GM12878 (cell line): ENCODE data around the gene CELF2. TPM values are rescaled to one million over a fixed set of nuclear protein-coding genes. Genes with fewer than 3 reads are reported as not detected.

Experiments
- ATAC-seq: fragments of 200-7000 bp; cut with Tn5 transposase; 3 replicates; pipeline ENCODE4 v1.9.1; 2020; ENCODE audit warnings: mild to moderate bottlenecking, moderate library complexity
- BruUV-seq: library from RNA; stranded (reverse); fragments of 400-500 nt; replicated peaks from 2 replicates; lab custom pipeline; 2021; lab: Mats Ljungman, UMichigan
- CTCF ChIA-PET: fragments of 300-600 bp; sonication (Branson Sonifier 250); formaldehyde crosslinking; extraction: SDS; loops from one replicate; lab custom pipeline; 2021; ENCODE audit warnings: inconsistent platforms; lab: Yijun Ruan, JAX
- POLR2A ChIA-PET: fragments of 350-600 bp; formaldehyde crosslinking; extraction: SDS; loops from one replicate; lab custom pipeline; 2021; ENCODE audit warnings: inconsistent platforms; lab: Charles Lee
- RAD21 ChIA-PET: fragments of 300-600 bp; sonication (Branson Sonifier 250); formaldehyde crosslinking; loops from one replicate; lab custom pipeline; 2023; ENCODE audit warnings: antibody characterized with exemption; ENCODE audit not compliant: unreplicated experiment; lab: Charles Lee
- SMC1A ChIA-PET: fragments of 300-600 bp; sonication (Branson Sonifier 250); formaldehyde crosslinking; loops from one replicate; lab custom pipeline; 2023; ENCODE audit not compliant: unreplicated experiment, uncharacterized antibody; lab: Charles Lee
- DNase-seq: peaks from one replicate; pipeline ENCODE4 v3.0.0-alpha.2; 2011; ENCODE audit warnings: low read depth, low spot score
- FAIRE-seq: peaks from 3 replicates; lab custom pipeline; 2011; peaks lifted over from hg19 to GRCh38; lab: Jason Lieb, UNC
- H2AFZ ChIP-seq: 2 replicates; pipeline ENCODE4 v1.6.0; 2011; ENCODE audit warnings: low read depth, low read length, control low read depth; ENCODE audit not compliant: control insufficient read depth
- H3K27ac ChIP-seq: 2 replicates; pipeline ENCODE4 v1.5.1; 2011; ENCODE audit warnings: control low read depth; ENCODE audit not compliant: control insufficient read depth, insufficient read depth
- H3K27me3 ChIP-seq, 2 experiments: replicated peaks in 1 of 2; 2 replicates each; pipeline versions ENCODE4 v1.6.0 to v1.6.1; 2011; ENCODE audit warnings: low read length in 1 of 2; ENCODE audit not compliant: control insufficient read depth in 2 of 2, insufficient read depth in 2 of 2
- H3K36me3 ChIP-seq, 2 experiments: 2 replicates each; pipeline ENCODE4 v1.5.1; 2011; ENCODE audit warnings: low read length in 1 of 2; ENCODE audit not compliant: control insufficient read depth in 2 of 2, insufficient read depth in 2 of 2
- H3K4me1 ChIP-seq: 2 replicates; pipeline ENCODE4 v1.6.1; 2011; ENCODE audit warnings: mild to moderate bottlenecking, low read length, moderate library complexity, mixed read lengths; ENCODE audit not compliant: control insufficient read depth, insufficient read depth
- H3K4me2 ChIP-seq: 2 replicates; pipeline ENCODE4 v1.6.0; 2011; ENCODE audit warnings: control low read depth; ENCODE audit not compliant: control insufficient read depth, insufficient read depth
- H3K4me3 ChIP-seq: fragments of 200-600 bp; sonication (generic); 2 replicates; pipeline ENCODE4 v1.5.1; 2016
- H3K79me2 ChIP-seq: 2 replicates; pipeline ENCODE4 v1.6.0; 2011; ENCODE audit warnings: low read length; ENCODE audit not compliant: control insufficient read depth, insufficient read depth
- H3K9ac ChIP-seq: 2 replicates; pipeline ENCODE4 v1.8.0; 2011; ENCODE audit warnings: low read length, control low read depth, mixed read lengths; ENCODE audit not compliant: control insufficient read depth, insufficient read depth
- H3K9me3 ChIP-seq: replicated peaks from 3 replicates; pipeline ENCODE4 v1.5.1; 2011; ENCODE audit warnings: mild to moderate bottlenecking, low read length; ENCODE audit not compliant: control insufficient read depth, insufficient read depth
- H4K20me1 ChIP-seq: 2 replicates; pipeline ENCODE4 v1.6.0; 2011; ENCODE audit not compliant: control insufficient read depth, insufficient read depth
- CREB1 ChIP-seq: IDR thresholded peaks from 2 replicates; pipeline ENCODE4 v1.6.1; 2012; ENCODE audit warnings: low read depth, mild to moderate bottlenecking, inconsistent platforms
- E2F8 ChIP-seq: fragments of 450-650 bp; IDR thresholded peaks from 2 replicates; pipeline ENCODE4 v1.6.1; 2018; ENCODE audit warnings: mild to moderate bottlenecking, low read depth, moderate library complexity; ENCODE audit not compliant: partially characterized antibody
- E4F1 ChIP-seq: fragments of 450-650 bp; IDR thresholded peaks from 2 replicates; pipeline ENCODE4 v1.6.1; 2018; ENCODE audit warnings: borderline replicate concordance, mild to moderate bottlenecking; ENCODE audit not compliant: partially characterized antibody
- LARP7 ChIP-seq: fragments of 450-650 bp; IDR thresholded peaks from 2 replicates; pipeline ENCODE4 v1.6.1; 2017; ENCODE audit warnings: mild to moderate bottlenecking
- PML ChIP-seq: IDR thresholded peaks from 2 replicates; pipeline ENCODE4 v1.6.1; 2012; ENCODE audit warnings: low read length, inconsistent platforms
- RELA ChIP-seq: fragments of 450-650 bp; IDR thresholded peaks from 2 replicates; pipeline ENCODE4 v1.8.0; 2014; ENCODE audit warnings: borderline replicate concordance; ENCODE audit not compliant: partially characterized antibody
- REST ChIP-seq: IDR thresholded peaks from 2 replicates; pipeline ENCODE4 v1.6.1; 2012; ENCODE audit warnings: mild to moderate bottlenecking, low read depth, low read length
- RFX5 ChIP-seq: IDR thresholded peaks from 2 replicates; pipeline ENCODE4 v1.6.1; 2011; ENCODE audit warnings: low read depth, low read length, improper control_type of control experiment
- SIX5 ChIP-seq: IDR thresholded peaks from 2 replicates; pipeline ENCODE4 v1.6.1; 2011; ENCODE audit warnings: mild to moderate bottlenecking, low read depth, low read length, moderate library complexity; ENCODE audit not compliant: severe bottlenecking
- SMARCA5 ChIP-seq: fragments of 450-650 bp; IDR thresholded peaks from 2 replicates; pipeline ENCODE4 v1.6.1; 2017; ENCODE audit warnings: mild to moderate bottlenecking
- ZBTB11 ChIP-seq: fragments of 450-650 bp; formaldehyde crosslinking; IDR thresholded peaks from 2 replicates; pipeline ENCODE4 v1.5.0; 2022; ENCODE audit warnings: mild to moderate bottlenecking, missing genetic modification characterization
- WGBS: methylation state at CpG from one replicate; pipeline ENCODE4 v1.1.6; 2016; ENCODE audit warnings: low lambda C conversion rate; ENCODE audit not compliant: insufficient replicate concordance, insufficient coverage; ENCODE audit errors: missing lambda C conversion rate; 5-methylcytosine and 5-hydroxymethylcytosine counted together
- in situ Hi-C: fragments of 300-500 bp; cut with MboI; formaldehyde crosslinking; loops from 9 replicates; pipeline ENCODE4 v1.14.3; 2018; ENCODE audit warnings: mixed read lengths
- intact Hi-C: fragments of 100-400 bp; cut with micrococcal nuclease; formaldehyde crosslinking; loops from one replicate; pipeline ENCODE4 v1.14.2; 2022; ENCODE audit not compliant: unreplicated experiment
- polyA plus RNA-seq, 11 experiments: library from polyadenylated mRNA; depleted of rRNA in 4 of 11; unstranded in 6 of 11; stranded (reverse) in 5 of 11; fragments of >200 nt; fragmentation: Nextera tagmentation in 4 of 11; fragmentation: Illumina TruSeq in 1 of 11; extraction: Ambion mirVana in 4 of 11; extraction: Trizol in 1 of 11; gene quantifications; 1 replicate in 1 of 11; 2 replicates in 10 of 11; pipeline versions ENCODE4 v1.2.1 to v1.2.3, GENCODE V29; 2011 to 2016; ENCODE audit warnings: inconsistent platforms in 2 of 11, missing spikeins in 2 of 11, low read depth in 1 of 11
- total RNA-seq, 4 experiments: library from RNA; depleted of rRNA in 3 of 4; stranded (reverse); fragments of >200 nt in 3 of 4; fragmentation: Illumina TruSeq in 1 of 4; extraction: Trizol in 1 of 4; gene quantifications; 2 replicates each; pipeline versions ENCODE4 v1.2.1 to v1.2.3, GENCODE V29; 2013 to 2021

The CELF2 gene
- total and polyA plus RNA-seq, 10 of the 15 experiments (the other 5 are each of a cell fraction or from before 2014, with no cell fraction given), result 20.8 to 129 (median 86.3) TPM

- H3K4me1 ChIP-seq, result no peaks in the 10 kb centered on the region
- ChIA-PET CTCF (interaction anchor here (0.9 to 1.3 kb wide), 2 partner anchors 9 to 231 kb away, joined by 3 read pairs; no protein-coding TSS in a partner anchor), SMC1A (interaction anchor here (1.0 to 1.7 kb wide), 3 partner anchors 17 to 232 kb away, joined by 3 to 5 read pairs (median 3); no protein-coding TSS in a partner anchor), POLR2A (no interaction called here), RAD21 (interaction anchor here (1.7 kb wide), 1 partner anchor 232 kb away, joined by 6 read pairs; no protein-coding TSS in a partner anchor)
- no peaks in the 10 kb centered on the region for H4K20me1 ChIP-seq
- no peaks in the 10 kb centered on the region for H3K36me3 ChIP-seq
- intact Hi-C loops (loop anchor here (10.0 kb wide), 1 partner anchor 1703 kb away; no protein-coding TSS in a partner anchor), in situ Hi-C loops (loop anchor here (25.0 kb wide), 1 partner anchor 1701 kb away; no protein-coding TSS in a partner anchor)
- no peak for FAIRE-seq
- DNase-seq, result no peak
- BruUV-seq, result no TSS peak
- H3K9me3 ChIP-seq, result no peaks in the 10 kb centered on the region; the same call in 2 of the 3 replicates
- no peak overlapping the region for H3K4me2 ChIP-seq
- no peak overlapping the region for H3K27ac ChIP-seq
- H3K27me3 ChIP-seq, result peaks cover 0 to 2% of the 10 kb centered on the region in 2 experiments; a peak in 1 of 4 replicates
- no peak overlapping the region for H3K4me3 ChIP-seq
- WGBS, result 14% methylated on average over 4 of the region's 4 CpGs
- no peak overlapping the region for H2AFZ ChIP-seq
- no peak for ATAC-seq
- H3K79me2 ChIP-seq, result no peaks in the 10 kb centered on the region
- no peak overlapping the region for H3K9ac ChIP-seq
- no peak for TF ChIP-seq LARP7
- no peak for TF ChIP-seq PML
- no peak for TF ChIP-seq SMARCA5
- TF ChIP-seq CREB1, result no peak
- no peak for TF ChIP-seq E2F8
- TF ChIP-seq RFX5, result no peak
- TF ChIP-seq ZBTB11 (CRISPR knock-in tag), result no peak
- TF ChIP-seq REST, result no peak
- TF ChIP-seq E4F1, result no peak
- TF ChIP-seq RELA, result no peak
- TF ChIP-seq SIX5, result no peak
Measured at GRCh38 chr10:11037991-11038390, 20.3 kb downstream of the CELF2 start.
